Osteocyte (in vitro differentiated cells): Measurements from ENCODE around the gene KCNK15. TPM values are rescaled to one million over a fixed set of nuclear protein-coding genes. Genes with fewer than 3 reads are reported as not detected.

Source experiments
- DNase-seq: peaks from one replicate; pipeline ENCODE4 v3.0.0; 2021; ENCODE audit warnings: mixed read lengths; ENCODE audit not compliant: unreplicated experiment; ENCODE audit errors: extremely low spot score
- H3K27ac Mint-ChIP-seq: one replicate; pipeline ENCODE4 v1.8.0; 2021; ENCODE audit warnings: mild to moderate bottlenecking, mixed read lengths; ENCODE audit not compliant: unreplicated experiment
- H3K27me3 Mint-ChIP-seq: one replicate; pipeline ENCODE4 v1.8.0; 2021; ENCODE audit warnings: mixed read lengths; ENCODE audit not compliant: unreplicated experiment
- H3K36me3 Mint-ChIP-seq: one replicate; pipeline ENCODE4 v1.8.0; 2021; ENCODE audit warnings: mixed read lengths; ENCODE audit not compliant: unreplicated experiment
- H3K4me1 Mint-ChIP-seq: one replicate; pipeline ENCODE4 v1.8.0; 2021; ENCODE audit warnings: mixed read lengths; ENCODE audit not compliant: unreplicated experiment
- H3K4me3 Mint-ChIP-seq: one replicate; pipeline ENCODE4 v1.8.0; 2021; ENCODE audit warnings: mild to moderate bottlenecking, moderate library complexity, mixed read lengths; ENCODE audit not compliant: unreplicated experiment
- H3K9me3 Mint-ChIP-seq: one replicate; pipeline ENCODE4 v1.8.0; 2021; ENCODE audit warnings: mixed read lengths; ENCODE audit not compliant: unreplicated experiment
- CTCF ChIP-seq: fragments of 200-600 bp; sonication (generic); IDR thresholded peaks from 2 replicates; pipeline ENCODE4 v1.5.0; 2021; ENCODE audit warnings: antibody characterized with exemption, mild to moderate bottlenecking, moderate library complexity
- total RNA-seq: library from RNA; stranded (reverse); gene quantifications from 2 replicates; pipeline ENCODE4 v1.2.1, GENCODE V29; 2021

The KCNK15 gene
- total RNA-seq, 1 donor from 2014 or later = 21.5 TPM

GRCh38 chr20:44724423-44725091 is 21.1 kb upstream of the KCNK15 start:
- no peak overlapping the region for H3K4me3 Mint-ChIP-seq
- DNase-seq = no peak
- no peak for TF ChIP-seq CTCF
- H3K36me3 Mint-ChIP-seq = no peaks in the 10 kb centered on the region
- H3K4me1 Mint-ChIP-seq = peaks cover 53% of the 10 kb centered on the region
- no peaks in the 10 kb centered on the region for H3K27me3 Mint-ChIP-seq
- no peak overlapping the region for H3K27ac Mint-ChIP-seq
- H3K9me3 Mint-ChIP-seq = no peaks in the 10 kb centered on the region

- H3K4me1 Mint-ChIP-seq = peaks cover 56% of the 10 kb centered on the region
- DNase-seq = no peak
- H3K9me3 Mint-ChIP-seq = no peaks in the 10 kb centered on the region
- no peaks in the 10 kb centered on the region for H3K36me3 Mint-ChIP-seq
- no peak overlapping the region for H3K27ac Mint-ChIP-seq
- H3K4me3 Mint-ChIP-seq = no peak overlapping the region
- no peaks in the 10 kb centered on the region for H3K27me3 Mint-ChIP-seq
- no peak for TF ChIP-seq CTCF
These were observed 19.8 kb upstream of the KCNK15 start for GRCh38 chr20:44725837-44726236.

GRCh38 chr20:44727039-44727438 is 18.6 kb upstream of the KCNK15 start:
- Mint-ChIP-seq H3K4me3 (no peak overlapping the region), H3K27ac (no peak overlapping the region), H3K36me3 (no peaks in the 10 kb centered on the region), H3K27me3 (no peaks in the 10 kb centered on the region), H3K9me3 (no peaks in the 10 kb centered on the region), H3K4me1 (peaks cover 53% of the 10 kb centered on the region)
- no peak for DNase-seq
- TF ChIP-seq CTCF = no peak

- Mint-ChIP-seq H3K4me1 (peaks cover 54% of the 10 kb centered on the region), H3K27me3 (no peaks in the 10 kb centered on the region), H3K27ac (peak overlapping the region; percentile 59), H3K36me3 (no peaks in the 10 kb centered on the region), H3K4me3 (no peak overlapping the region), H3K9me3 (no peaks in the 10 kb centered on the region)
- no peak for TF ChIP-seq CTCF
- no peak for DNase-seq
These were observed 18.0 kb upstream of the KCNK15 start for GRCh38 chr20:44727651-44728050.

GRCh38 chr20:44728801-44729443 is 16.7 kb upstream of the KCNK15 start:
- Mint-ChIP-seq H3K27me3 (no peaks in the 10 kb centered on the region), H3K4me3 (peak overlapping the region; percentile 46), H3K27ac (peak overlapping the region; percentile 91), H3K9me3 (no peaks in the 10 kb centered on the region), H3K36me3 (no peaks in the 10 kb centered on the region), H3K4me1 (peaks cover 54% of the 10 kb centered on the region)
- peak; percentile 94 for DNase-seq
- no peak for TF ChIP-seq CTCF
